ENCODE results near the gene ARNT2. TPM values are rescaled to one million over a fixed set of nuclear protein-coding genes. Genes with fewer than 3 reads are reported as not detected.

Gene ARNT2
- polyA plus RNA-seq, 1 of the 3 experiments (the other 2 are of a cell fraction), result 17.0 TPM

DNA sequence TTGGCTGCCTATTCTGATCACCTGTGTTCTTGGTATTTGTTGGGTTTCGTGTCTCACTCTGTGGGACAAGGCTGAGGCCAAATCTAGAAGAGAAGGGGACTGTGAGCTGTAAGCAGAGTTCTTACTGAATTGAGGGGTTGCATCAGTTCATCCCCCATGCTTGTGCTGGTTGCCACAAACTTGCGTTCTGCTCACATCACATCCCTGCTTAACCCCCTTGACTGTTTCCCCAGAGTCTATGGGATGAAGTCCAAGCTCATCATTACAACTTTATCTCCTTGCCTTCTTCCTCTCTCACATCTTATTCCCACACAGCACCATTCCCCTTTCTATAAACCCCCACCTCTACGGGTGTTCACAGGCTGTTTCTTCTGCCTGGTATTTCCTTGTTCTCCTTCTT, 147.2 kb downstream of the ARNT2 start (continued):
- TF ChIP-seq CTCF (IDR thresholded peaks at IDR 0.05) (no peak), MEF2A (IDR thresholded peaks at IDR 0.05; ENCODE audit: borderline replicate concordance, low read depth) (no peak), IRF3 (IDR thresholded peaks at IDR 0.05; ENCODE audit: low read depth, low read length) (no peak), GABPA (IDR thresholded peaks at IDR 0.05; ENCODE audit: low read depth) (no peak)

DNA sequence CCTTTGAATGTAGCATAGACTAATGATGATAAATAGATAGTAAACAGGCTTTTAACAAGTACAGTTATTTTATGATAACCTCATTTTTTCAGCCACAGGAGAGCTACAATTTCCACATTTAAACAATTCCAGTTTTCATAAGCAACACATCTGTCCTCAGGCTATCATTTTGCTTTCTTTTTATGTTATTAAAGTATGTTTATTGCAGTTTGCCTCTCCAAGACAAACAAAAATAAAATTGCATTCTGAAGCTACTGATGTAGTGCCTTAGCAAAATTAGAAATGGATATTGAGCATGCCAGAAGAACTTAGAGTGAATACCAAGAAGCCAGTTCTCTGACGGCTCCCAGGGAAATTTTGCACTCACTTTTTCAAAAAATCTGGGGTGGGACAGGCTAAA, 150.4 kb downstream of the ARNT2 start:
- Histone ChIP-seq H3K27me3 (ENCODE audit: insufficient read depth) (no peaks in the 10 kb centered on the region), H3K4me2 (no peak overlapping the region), H3K36me3 (replicated peaks in 1 of 2; ENCODE audit: control insufficient read depth in 1 of 2, insufficient read depth in 2 of 2, low read length in 1 of 2) (peaks cover 14 to 24% of the 10 kb centered on the region in 2 experiments), H3K9me3 (no peaks in the 10 kb centered on the region), H3K27ac (ENCODE audit: low read depth in 2 of 2, low read length in 1 of 2) (peak overlapping the region in 1 of 2 experiments; percentile 50; a peak in 2 of 4 replicates), H4K20me1 (ENCODE audit: insufficient read depth) (no peaks in the 10 kb centered on the region), H3K79me2 (ENCODE audit: insufficient read depth) (no peaks in the 10 kb centered on the region; the same call in 1 of the 2 replicates), H3F3A (replicated peaks; ENCODE audit: insufficient read depth) (peaks cover 21% of the 10 kb centered on the region), H3K9me2 (no peaks in the 10 kb centered on the region), H3K4me1 (ENCODE audit: control insufficient read depth in 1 of 2, insufficient read depth in 2 of 2, low read depth in 1 of 2, low read length in 1 of 2) (peaks cover 10 to 13% of the 10 kb centered on the region in 2 experiments), H3K4me3 (ENCODE audit: low read depth in 2 of 2, low read length in 1 of 2) (no peak overlapping the region), H3K9ac (no peak overlapping the region), H2AFZ (ENCODE audit: low read depth) (no peak overlapping the region)
- POLR2A ChIA-PET, result no interaction called here
- CTCF ChIA-PET, result interaction anchor here (1.0 to 2.7 kb wide), 2 partner anchors 13 to 43 kb away, joined by 3 to 14 read pairs; no protein-coding TSS in a partner anchor
- no peak for TF ChIP-seq TCF12 (IDR thresholded peaks at IDR 0.05)
- TF ChIP-seq CTCF (IDR thresholded peaks at IDR 0.05), result no peak
- TF ChIP-seq JUND (IDR thresholded peaks at IDR 0.05), result no peak
- no peak for TF ChIP-seq REST (IDR thresholded peaks at IDR 0.05; ENCODE audit: low read depth, low read length)
- no peak for TF ChIP-seq RAD21 (IDR thresholded peaks at IDR 0.05; ENCODE audit: low read length)
- TF ChIP-seq IRF3 (IDR thresholded peaks at IDR 0.05; ENCODE audit: low read depth, low read length), result no peak
- no peak for TF ChIP-seq YY1 (IDR thresholded peaks at IDR 0.05; ENCODE audit: low read depth)
- no peak for TF ChIP-seq MXI1 (IDR thresholded peaks at IDR 0.05; ENCODE audit: low read depth, low read length)
- TF ChIP-seq RCOR1 (IDR thresholded peaks at IDR 0.05; ENCODE audit: low read length), result no peak
- TF ChIP-seq TAF1 (IDR thresholded peaks at IDR 0.05; ENCODE audit: borderline replicate concordance, low read depth, low read length), result no peak
- TF ChIP-seq NFIC (IDR thresholded peaks at IDR 0.05; ENCODE audit: borderline replicate concordance), result no peak
- no peak for TF ChIP-seq FOXM1 (IDR thresholded peaks at IDR 0.05; ENCODE audit: low read depth)
- TF ChIP-seq, protein P1, sequence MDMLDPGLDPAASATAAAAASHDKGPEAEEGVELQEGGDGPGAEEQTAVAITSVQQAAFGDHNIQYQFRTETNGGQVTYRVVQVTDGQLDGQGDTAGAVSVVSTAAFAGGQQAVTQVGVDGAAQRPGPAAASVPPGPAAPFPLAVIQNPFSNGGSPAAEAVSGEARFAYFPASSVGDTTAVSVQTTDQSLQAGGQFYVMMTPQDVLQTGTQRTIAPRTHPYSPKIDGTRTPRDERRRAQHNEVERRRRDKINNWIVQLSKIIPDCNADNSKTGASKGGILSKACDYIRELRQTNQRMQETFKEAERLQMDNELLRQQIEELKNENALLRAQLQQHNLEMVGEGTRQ (IDR thresholded peaks at IDR 0.05; ENCODE audit: borderline replicate concordance, low read depth, low read length), result no peak
- no peak for TF ChIP-seq TEAD4 (IDR thresholded peaks at IDR 0.05; ENCODE audit: borderline replicate concordance, insufficient read depth)
- no peak for TF ChIP-seq FOXJ3 (CRISPR knock-in tag; IDR thresholded peaks at IDR 0.05)
- no peak for TF ChIP-seq RXRA (IDR thresholded peaks at IDR 0.05; ENCODE audit: borderline replicate concordance, low read depth)
- no peak for TF ChIP-seq EZH2phosphoT487 (IDR thresholded peaks at IDR 0.05; ENCODE audit: borderline replicate concordance, low read depth)
- 96% methylated on average over 1 of the region's 1 CpG for WGBS (ENCODE audit: low lambda C conversion rate)
- no peak for DNase-seq
